HG03064 (cell line): Measurements from ENCODE around the gene TRPC4AP.
"Not testable (repeated sequence)": the region's sequence is repeated elsewhere in the genome, so short reads cannot be mapped to it uniquely, and the experiment has no call there.

Experiments used
- ATAC-seq: cut with Tn5 transposase; IDR thresholded peaks from one replicate; pipeline ENCODE4 v1.9.1; 2021; ENCODE audit warnings: low read depth; ENCODE audit not compliant: unreplicated experiment

Gene TRPC4AP

GRCh38 chr20:35104685-35105295, 12.2 kb upstream of the TRPC4AP start:
- ATAC-seq, result no peak

- ATAC-seq, result no peak
Measured at GRCh38 chr20:35101620-35102019, 9.0 kb upstream of the TRPC4AP start.

GRCh38 chr20:35093267-35093884, 769 bp upstream of the TRPC4AP start:
- no peak for ATAC-seq

- peak; percentile 28 for ATAC-seq
Measured at GRCh38 chr20:35091816-35092523, 637 bp downstream of the TRPC4AP start.

- ATAC-seq, result no peak
Measured at GRCh38 chr20:35088231-35089145, 4.1 kb downstream of the TRPC4AP start.

- ATAC-seq, result no peak
Measured at GRCh38 chr20:35087791-35088190, 4.8 kb downstream of the TRPC4AP start.

- no peak for ATAC-seq
Measured at GRCh38 chr20:35087355-35087754, 5.3 kb downstream of the TRPC4AP start.

- no peak for ATAC-seq
Measured at GRCh38 chr20:35085477-35086225, 7.0 kb downstream of the TRPC4AP start.

GRCh38 chr20:35084998-35085397, 7.6 kb downstream of the TRPC4AP start:
- ATAC-seq, result no peak

GRCh38 chr20:35080348-35080642, 12.3 kb downstream of the TRPC4AP start:
- ATAC-seq, result not testable (repeated sequence)

GRCh38 chr20:35079472-35080347, 12.9 kb downstream of the TRPC4AP start:
- no peak for ATAC-seq

- no peak for ATAC-seq
Measured at GRCh38 chr20:35077872-35078271, 14.7 kb downstream of the TRPC4AP start.

- no peak for ATAC-seq
Measured at GRCh38 chr20:35077341-35077740, 15.3 kb downstream of the TRPC4AP start.

- not testable (repeated sequence) for ATAC-seq
Measured at GRCh38 chr20:35071436-35072153, 21.0 kb downstream of the TRPC4AP start.

GRCh38 chr20:35066194-35066593, 26.4 kb downstream of the TRPC4AP start:
- ATAC-seq, result no peak

- no peak for ATAC-seq
Measured at GRCh38 chr20:35065181-35065580, 27.4 kb downstream of the TRPC4AP start.

- no peak for ATAC-seq
Measured at GRCh38 chr20:35063168-35063567, 29.4 kb downstream of the TRPC4AP start.

- ATAC-seq, result no peak
Measured at GRCh38 chr20:35062478-35062877, 30.1 kb downstream of the TRPC4AP start.

GRCh38 chr20:35060168-35060567, 32.4 kb downstream of the TRPC4AP start:
- ATAC-seq, result no peak
